IMR-90 (cell line): ENCODE data around the gene SLC43A2.

Source experiments
- CEBPB ChIP-seq: IDR thresholded peaks from 2 replicates; pipeline ENCODE4 v1.6.1; 2012; ENCODE audit warnings: low read depth, low read length, improper control_type of control experiment
- CTCF ChIP-seq: conservative IDR thresholded peaks from 2 replicates; pipeline ENCODE4 v1.5.1; 2012; ENCODE audit warnings: mild to moderate bottlenecking, low read depth, low read length, improper control_type of control experiment
- ELK1 ChIP-seq: fragments of 150-350 bp; IDR thresholded peaks from 2 replicates; pipeline ENCODE4 v1.6.1; 2016; ENCODE audit warnings: low read depth, mild to moderate bottlenecking, low read length, moderate library complexity, borderline replicate concordance
- FOS ChIP-seq: fragments of 150-350 bp; IDR thresholded peaks from 2 replicates; pipeline ENCODE4 v1.6.1; 2016; ENCODE audit warnings: low read depth, low read length
- MAFK ChIP-seq: IDR thresholded peaks from 2 replicates; pipeline ENCODE4 v1.6.1; 2012; ENCODE audit warnings: low read depth, low read length, improper control_type of control experiment
- MXI1 ChIP-seq: IDR thresholded peaks from 2 replicates; pipeline ENCODE4 v1.6.1; 2012; ENCODE audit warnings: low read depth, mild to moderate bottlenecking, low read length, moderate library complexity, borderline replicate concordance
- POLR2A ChIP-seq: IDR thresholded peaks from 2 replicates; pipeline ENCODE4 v1.6.1; 2012; ENCODE audit warnings: mild to moderate bottlenecking, low read depth, low read length
- RAD21 ChIP-seq: IDR thresholded peaks from 2 replicates; pipeline ENCODE4 v1.6.1; 2012; ENCODE audit warnings: low read length, improper control_type of control experiment
- RCOR1 ChIP-seq: IDR thresholded peaks from 2 replicates; pipeline ENCODE4 v1.6.1; 2012; ENCODE audit warnings: mild to moderate bottlenecking, low read length, improper control_type of control experiment; ENCODE audit not compliant: insufficient replicate concordance
- RFX5 ChIP-seq: IDR thresholded peaks from 2 replicates; pipeline ENCODE4 v1.8.0; 2012; ENCODE audit warnings: low read depth, mild to moderate bottlenecking, low read length, moderate library complexity
- SMC3 ChIP-seq: fragments of 150-350 bp; IDR thresholded peaks from 2 replicates; pipeline ENCODE4 v1.6.1; 2016; ENCODE audit warnings: low read depth, mild to moderate bottlenecking, antibody characterized with exemption, low read length, moderate library complexity
- TF ChIP-seq, protein P1 (sequence below): fragments of 150-350 bp; IDR thresholded peaks from 2 replicates; pipeline ENCODE4 v1.6.1; 2017; ENCODE audit warnings: mild to moderate bottlenecking, antibody characterized with exemption, low read length, low read depth

- TF ChIP-seq CTCF = peak; percentile 52
- no peak for TF ChIP-seq RFX5
- TF ChIP-seq SMC3 = peak; percentile 33
- TF ChIP-seq POLR2A = no peak
- TF ChIP-seq RCOR1 = no peak
- TF ChIP-seq RAD21 = peak; percentile 51
- TF ChIP-seq CEBPB = no peak
- TF ChIP-seq ELK1 = no peak
- TF ChIP-seq MAFK = no peak
- TF ChIP-seq, protein P1, sequence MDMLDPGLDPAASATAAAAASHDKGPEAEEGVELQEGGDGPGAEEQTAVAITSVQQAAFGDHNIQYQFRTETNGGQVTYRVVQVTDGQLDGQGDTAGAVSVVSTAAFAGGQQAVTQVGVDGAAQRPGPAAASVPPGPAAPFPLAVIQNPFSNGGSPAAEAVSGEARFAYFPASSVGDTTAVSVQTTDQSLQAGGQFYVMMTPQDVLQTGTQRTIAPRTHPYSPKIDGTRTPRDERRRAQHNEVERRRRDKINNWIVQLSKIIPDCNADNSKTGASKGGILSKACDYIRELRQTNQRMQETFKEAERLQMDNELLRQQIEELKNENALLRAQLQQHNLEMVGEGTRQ = no peak
- no peak for TF ChIP-seq FOS
- TF ChIP-seq MXI1 = no peak
Measured at GRCh38 chr17:1629504-1630310, 1.1 kb upstream of the SLC43A2 start.
